Body of pancreas (tissue), 4 donors: ENCODE data around the gene ATG7.

Experiments used
- CTCF ChIP-seq, 7 experiments: fragments of 450-650 bp in 4 of 7; fragments of 200-600 bp in 3 of 7; sonication (generic) in 3 of 7; IDR thresholded peaks; one replicate each; pipeline ENCODE4 v1.5.1; 2016 to 2019; ENCODE audit warnings: antibody characterized with exemption in 7 of 7
- POLR2A ChIP-seq, 3 donors: fragments of 450-650 bp; IDR thresholded peaks; one replicate each; pipeline ENCODE4 v1.6.1; 2016; ENCODE audit warnings: antibody characterized with exemption in 3 of 3, mild to moderate bottlenecking in 2 of 3

GRCh38 chr3:11436775-11437174 is 164.6 kb downstream of the ATG7 start:
- TF ChIP-seq CTCF (IDR thresholded peaks at IDR 0.05) (no peak), POLR2A (IDR thresholded peaks at IDR 0.05) (no peak)
